Measurements from ENCODE around the gene TEX2.
"Not testable (repeated sequence)": the region's sequence is repeated elsewhere in the genome, so short reads cannot be mapped to it uniquely, and the experiment has no call there.

The TEX2 gene

GRCh38 chr17:64240261-64240740 is 22.8 kb downstream of the TEX2 start:
- DNase-seq (ENCODE audit: low read depth in 1 of 2, low spot score in 1 of 2) = no peak

GRCh38 chr17:64238449-64238848 is 24.6 kb downstream of the TEX2 start:
- not testable (repeated sequence) for DNase-seq (ENCODE audit: low read depth in 1 of 2, low spot score in 1 of 2)

- no peak for DNase-seq (ENCODE audit: low read depth in 1 of 2, low spot score in 1 of 2)
Observed at GRCh38 chr17:64236827-64237403, 26.1 kb downstream of the TEX2 start.

- DNase-seq (ENCODE audit: low read depth in 1 of 2, low spot score in 1 of 2) = no peak
Observed at GRCh38 chr17:64234961-64235360, 28.1 kb downstream of the TEX2 start.

GRCh38 chr17:64232466-64233262 is 30.4 kb downstream of the TEX2 start:
- DNase-seq (ENCODE audit: low read depth in 1 of 2, low spot score in 1 of 2) = no peak

GRCh38 chr17:64231567-64232141 is 31.4 kb downstream of the TEX2 start:
- no peak for DNase-seq (ENCODE audit: low read depth in 1 of 2, low spot score in 1 of 2)

- no peak for DNase-seq (ENCODE audit: low read depth in 1 of 2, low spot score in 1 of 2)
Observed at GRCh38 chr17:64230791-64231408, 32.2 kb downstream of the TEX2 start.

GRCh38 chr17:64229815-64230728 is 33.0 kb downstream of the TEX2 start:
- DNase-seq (ENCODE audit: low read depth in 1 of 2, low spot score in 1 of 2) = no peak

- DNase-seq (ENCODE audit: low read depth in 1 of 2, low spot score in 1 of 2) = no peak
Observed at GRCh38 chr17:64226132-64226531, 36.9 kb downstream of the TEX2 start.

- DNase-seq (ENCODE audit: low read depth in 1 of 2, low spot score in 1 of 2) = no peak
Observed at GRCh38 chr17:64225410-64225809, 37.6 kb downstream of the TEX2 start.

GRCh38 chr17:64223931-64224629 is 39.0 kb downstream of the TEX2 start:
- DNase-seq (ENCODE audit: low read depth in 1 of 2, low spot score in 1 of 2) = no peak

GRCh38 chr17:64223283-64223682 is 39.8 kb downstream of the TEX2 start:
- DNase-seq (ENCODE audit: low read depth in 1 of 2, low spot score in 1 of 2) = no peak

- DNase-seq (ENCODE audit: low read depth in 1 of 2, low spot score in 1 of 2) = no peak
Observed at GRCh38 chr17:64221679-64222078, 41.4 kb downstream of the TEX2 start.

GRCh38 chr17:64220604-64221003 is 42.5 kb downstream of the TEX2 start:
- not testable (repeated sequence) for DNase-seq (ENCODE audit: low read depth in 1 of 2, low spot score in 1 of 2)

- no peak for DNase-seq (ENCODE audit: low read depth in 1 of 2, low spot score in 1 of 2)
Observed at GRCh38 chr17:64219571-64219970, 43.5 kb downstream of the TEX2 start.

- DNase-seq (ENCODE audit: low read depth in 1 of 2, low spot score in 1 of 2) = no peak
Observed at GRCh38 chr17:64218066-64218465, 45.0 kb downstream of the TEX2 start.

GRCh38 chr17:64217249-64217691 is 45.8 kb downstream of the TEX2 start:
- DNase-seq (ENCODE audit: low read depth in 1 of 2, low spot score in 1 of 2) = no peak

- no peak for DNase-seq (ENCODE audit: low read depth in 1 of 2, low spot score in 1 of 2)
Observed at GRCh38 chr17:64216338-64217248, 46.5 kb downstream of the TEX2 start.

- DNase-seq (ENCODE audit: low read depth in 1 of 2, low spot score in 1 of 2) = no peak
Observed at GRCh38 chr17:64216000-64216337, 47.1 kb downstream of the TEX2 start.
